Measurements from ENCODE around the gene COBL.

Gene COBL

DNA sequence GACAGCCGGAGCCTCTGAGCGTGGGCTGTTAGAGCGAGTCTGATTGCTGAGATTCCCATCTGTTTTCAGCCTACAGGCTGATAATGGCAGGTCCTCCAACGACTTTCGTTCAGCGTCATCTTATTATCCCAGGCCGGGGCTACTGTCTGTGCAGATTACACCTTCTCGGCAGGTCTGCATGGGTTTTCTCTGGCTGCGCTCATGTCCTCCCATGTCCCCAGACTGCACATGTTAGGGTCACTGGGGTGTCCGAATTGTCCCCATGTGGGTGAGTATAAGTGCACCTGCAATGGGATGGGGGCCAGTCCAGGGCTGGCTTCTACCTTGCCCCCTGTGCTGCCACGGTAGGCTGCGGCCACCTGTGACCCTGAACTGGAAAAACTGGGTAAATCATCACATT is 257.8 kb downstream of the COBL start:
- intact Hi-C loops (cut with DNase I; ENCODE audit: low total_unique reads), result no loop called here
- Histone ChIP-seq H3K4me1 (no peaks in the 10 kb centered on the region), H3K27me3 (no peaks in the 10 kb centered on the region), H3K36me3 (no peaks in the 10 kb centered on the region), H3K27ac (no peak overlapping the region), H3K4me3 (no peak overlapping the region), H3K9me3 (no peaks in the 10 kb centered on the region)
- no peak for DNase-seq
- TF ChIP-seq, protein P1, sequence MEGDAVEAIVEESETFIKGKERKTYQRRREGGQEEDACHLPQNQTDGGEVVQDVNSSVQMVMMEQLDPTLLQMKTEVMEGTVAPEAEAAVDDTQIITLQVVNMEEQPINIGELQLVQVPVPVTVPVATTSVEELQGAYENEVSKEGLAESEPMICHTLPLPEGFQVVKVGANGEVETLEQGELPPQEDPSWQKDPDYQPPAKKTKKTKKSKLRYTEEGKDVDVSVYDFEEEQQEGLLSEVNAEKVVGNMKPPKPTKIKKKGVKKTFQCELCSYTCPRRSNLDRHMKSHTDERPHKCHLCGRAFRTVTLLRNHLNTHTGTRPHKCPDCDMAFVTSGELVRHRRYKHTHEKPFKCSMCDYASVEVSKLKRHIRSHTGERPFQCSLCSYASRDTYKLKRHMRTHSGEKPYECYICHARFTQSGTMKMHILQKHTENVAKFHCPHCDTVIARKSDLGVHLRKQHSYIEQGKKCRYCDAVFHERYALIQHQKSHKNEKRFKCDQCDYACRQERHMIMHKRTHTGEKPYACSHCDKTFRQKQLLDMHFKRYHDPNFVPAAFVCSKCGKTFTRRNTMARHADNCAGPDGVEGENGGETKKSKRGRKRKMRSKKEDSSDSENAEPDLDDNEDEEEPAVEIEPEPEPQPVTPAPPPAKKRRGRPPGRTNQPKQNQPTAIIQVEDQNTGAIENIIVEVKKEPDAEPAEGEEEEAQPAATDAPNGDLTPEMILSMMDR (IDR thresholded peaks at IDR 0.05), result no peak

- intact Hi-C loops (cut with DNase I; ENCODE audit: low total_unique reads), result no loop called here
- TF ChIP-seq, protein P1 (IDR thresholded peaks at IDR 0.05), result no peak
- DNase-seq, result no peak
These were observed 261.4 kb downstream of the COBL start for GRCh38 chr7:51055039-51055840.

DNA sequence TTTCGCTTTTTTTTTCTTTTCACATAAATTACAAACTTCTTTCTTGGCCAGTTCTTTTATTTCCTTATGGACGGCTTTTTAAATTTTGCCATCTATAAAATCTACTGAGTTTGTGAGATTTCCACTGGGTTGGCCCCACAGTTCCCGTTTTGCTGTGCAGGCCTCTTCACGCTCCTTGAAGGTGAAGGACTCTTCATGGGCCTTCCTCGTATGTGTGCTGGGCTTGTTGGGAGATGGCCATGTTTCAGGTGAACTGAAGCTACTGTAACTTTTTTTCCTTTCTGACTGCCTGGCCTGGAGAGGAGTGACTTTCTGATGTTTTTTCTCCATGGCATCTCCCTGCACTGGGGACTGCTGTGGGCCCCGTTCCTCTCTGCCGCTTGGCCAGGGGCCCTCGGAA is 262.4 kb downstream of the COBL start:
- no peaks in the 10 kb centered on the region for H3K9me3 ChIP-seq
- no peaks in the 10 kb centered on the region for H3K27me3 ChIP-seq
- TF ChIP-seq, protein P1 (IDR thresholded peaks at IDR 0.05), result no peak
- no peaks in the 10 kb centered on the region for H3K36me3 ChIP-seq
- H3K27ac ChIP-seq, result no peak overlapping the region
- H3K4me1 ChIP-seq, result no peaks in the 10 kb centered on the region
- DNase-seq, result no peak
- intact Hi-C loops (cut with DNase I; ENCODE audit: low total_unique reads), result no loop called here
- no peak overlapping the region for H3K4me3 ChIP-seq

More at GRCh38 chr7:51055039-51055840, 261.4 kb downstream of the COBL start:
- Histone ChIP-seq H3K9me3 (no peaks in the 10 kb centered on the region), H3K27ac (no peak overlapping the region), H3K36me3 (no peaks in the 10 kb centered on the region), H3K4me3 (no peak overlapping the region), H3K4me1 (no peaks in the 10 kb centered on the region), H3K27me3 (no peaks in the 10 kb centered on the region)

GRCh38 chr7:51053160-51053925 is 263.3 kb downstream of the COBL start:
- Histone ChIP-seq H3K27ac (no peak overlapping the region), H3K27me3 (no peaks in the 10 kb centered on the region), H3K4me3 (no peak overlapping the region), H3K9me3 (no peaks in the 10 kb centered on the region), H3K4me1 (no peaks in the 10 kb centered on the region), H3K36me3 (no peaks in the 10 kb centered on the region)
- intact Hi-C loops (cut with DNase I; ENCODE audit: low total_unique reads), result no loop called here
- TF ChIP-seq, protein P1 (IDR thresholded peaks at IDR 0.05), result no peak
- DNase-seq, result no peak

- Histone ChIP-seq H3K4me1 (peaks cover 0 to 6% (median 0%) of the 10 kb centered on the region in 4 donors), H3K36me3 (no peaks in the 10 kb centered on the region), H3K9me3 (no peaks in the 10 kb centered on the region), H3K27ac (no peak overlapping the region), H3K4me3 (no peak overlapping the region), H3K27me3 (no peaks in the 10 kb centered on the region)
- no peak for DNase-seq
- TF ChIP-seq, protein P1 (IDR thresholded peaks at IDR 0.05), result no peak
- intact Hi-C loops (cut with DNase I; ENCODE audit: low total_unique reads), result no loop called here
These were observed 270.1 kb downstream of the COBL start for GRCh38 chr7:51046482-51046881.
